ENCODE measurements around the gene BTBD9.

DNA sequence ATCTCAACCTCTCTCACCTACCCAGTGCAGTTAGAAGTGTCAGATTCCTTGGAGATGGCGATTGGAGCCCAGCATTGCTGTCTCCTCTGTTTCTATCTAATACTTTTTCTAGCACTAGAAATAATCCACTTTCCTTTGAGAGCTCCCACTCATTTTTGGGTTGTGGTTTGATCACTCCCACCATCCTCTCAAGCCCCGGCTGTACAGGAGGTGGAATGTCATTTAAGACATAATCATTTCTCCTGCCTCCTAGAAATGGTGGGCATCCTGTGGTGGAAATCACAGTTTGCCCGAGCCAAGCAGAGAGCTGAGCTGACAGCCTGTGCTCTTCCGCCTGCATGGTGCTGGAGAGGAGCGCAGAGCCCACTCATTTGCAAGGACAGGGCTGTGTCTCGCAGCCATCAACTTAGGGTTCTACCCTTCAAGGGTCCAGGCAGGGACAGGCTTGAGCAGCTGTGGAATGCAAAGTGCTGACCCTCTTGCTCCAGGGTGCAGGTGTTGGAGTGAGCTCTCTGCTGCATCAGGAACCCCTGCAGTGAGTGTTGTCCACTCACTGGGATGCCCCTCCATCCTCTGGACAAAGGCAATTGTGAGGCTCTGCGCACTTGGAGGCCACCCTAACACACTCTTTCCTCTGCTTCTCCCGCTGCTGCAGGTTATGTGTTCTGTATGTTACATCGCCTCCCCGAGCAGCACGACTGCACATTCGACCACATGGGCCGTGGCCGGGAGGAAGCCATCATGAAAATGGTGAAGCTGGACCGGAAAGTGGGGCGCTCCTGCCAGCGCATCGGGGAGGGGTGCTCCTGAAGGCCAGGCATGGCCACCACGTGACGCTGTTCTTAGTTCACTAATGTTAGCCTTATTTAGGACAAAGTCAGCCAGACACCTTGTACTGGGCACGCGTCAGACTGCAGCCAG, 487.9 kb downstream of the BTBD9 start:
- TF ChIP-seq POLR2A (IDR thresholded peaks at IDR 0.05) = no peak
- TF ChIP-seq, protein P1, sequence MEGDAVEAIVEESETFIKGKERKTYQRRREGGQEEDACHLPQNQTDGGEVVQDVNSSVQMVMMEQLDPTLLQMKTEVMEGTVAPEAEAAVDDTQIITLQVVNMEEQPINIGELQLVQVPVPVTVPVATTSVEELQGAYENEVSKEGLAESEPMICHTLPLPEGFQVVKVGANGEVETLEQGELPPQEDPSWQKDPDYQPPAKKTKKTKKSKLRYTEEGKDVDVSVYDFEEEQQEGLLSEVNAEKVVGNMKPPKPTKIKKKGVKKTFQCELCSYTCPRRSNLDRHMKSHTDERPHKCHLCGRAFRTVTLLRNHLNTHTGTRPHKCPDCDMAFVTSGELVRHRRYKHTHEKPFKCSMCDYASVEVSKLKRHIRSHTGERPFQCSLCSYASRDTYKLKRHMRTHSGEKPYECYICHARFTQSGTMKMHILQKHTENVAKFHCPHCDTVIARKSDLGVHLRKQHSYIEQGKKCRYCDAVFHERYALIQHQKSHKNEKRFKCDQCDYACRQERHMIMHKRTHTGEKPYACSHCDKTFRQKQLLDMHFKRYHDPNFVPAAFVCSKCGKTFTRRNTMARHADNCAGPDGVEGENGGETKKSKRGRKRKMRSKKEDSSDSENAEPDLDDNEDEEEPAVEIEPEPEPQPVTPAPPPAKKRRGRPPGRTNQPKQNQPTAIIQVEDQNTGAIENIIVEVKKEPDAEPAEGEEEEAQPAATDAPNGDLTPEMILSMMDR (IDR thresholded peaks at IDR 0.05) = no peak
